NOMO-1 (cell line): Measurements from ENCODE around the gene SCFD2.

Source experiments
- DNase-seq, 2 experiments: peaks; one replicate each; lab custom pipeline; 2025; ENCODE audit not compliant: unreplicated experiment in 2 of 2; lab: John Stamatoyannopoulos, UW

Gene SCFD2

GRCh38 chr4:52942936-52943335, 422.9 kb downstream of the SCFD2 start:
- no peak for DNase-seq

DNA sequence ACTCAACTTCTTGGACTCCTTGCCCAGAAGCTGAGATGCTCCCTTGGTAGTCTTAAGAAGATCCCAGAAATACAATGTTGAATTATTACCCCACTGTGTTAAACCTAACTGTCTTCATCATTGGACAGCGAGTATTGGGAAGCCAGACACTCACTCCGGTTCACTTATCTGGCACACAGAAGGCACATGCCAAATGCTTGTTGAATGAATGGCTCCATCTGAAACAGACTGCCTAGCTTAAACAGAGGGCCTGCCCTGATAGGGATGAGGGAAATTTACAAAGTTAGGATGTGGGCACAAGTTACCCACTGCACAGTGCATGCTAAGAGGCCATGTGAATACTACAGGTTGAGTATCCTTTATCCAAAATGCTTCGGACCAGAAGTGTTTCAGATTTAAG, 424.4 kb downstream of the SCFD2 start:
- no peak for DNase-seq

DNA sequence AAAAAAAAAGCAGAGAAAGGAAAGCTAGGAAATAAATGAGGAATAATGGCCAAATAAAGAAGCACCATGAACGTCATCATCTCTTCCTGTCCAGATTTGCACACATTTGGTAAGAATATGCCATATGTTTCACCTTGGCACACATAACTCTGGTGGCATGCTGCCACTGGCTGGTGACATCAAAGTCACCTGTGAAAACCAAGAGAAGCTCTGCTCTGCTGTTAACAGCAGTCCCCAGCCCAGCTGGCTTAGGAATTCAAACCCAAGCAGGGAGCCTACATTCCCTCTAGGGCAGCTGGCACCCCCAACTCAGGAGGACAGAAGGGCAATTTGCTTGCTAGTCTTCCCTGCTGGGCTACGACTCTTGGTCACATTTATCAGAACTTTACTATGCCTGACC, 426.1 kb downstream of the SCFD2 start:
- no peak for DNase-seq

GRCh38 chr4:52939325-52939724, 426.5 kb downstream of the SCFD2 start:
- DNase-seq = no peak

DNA sequence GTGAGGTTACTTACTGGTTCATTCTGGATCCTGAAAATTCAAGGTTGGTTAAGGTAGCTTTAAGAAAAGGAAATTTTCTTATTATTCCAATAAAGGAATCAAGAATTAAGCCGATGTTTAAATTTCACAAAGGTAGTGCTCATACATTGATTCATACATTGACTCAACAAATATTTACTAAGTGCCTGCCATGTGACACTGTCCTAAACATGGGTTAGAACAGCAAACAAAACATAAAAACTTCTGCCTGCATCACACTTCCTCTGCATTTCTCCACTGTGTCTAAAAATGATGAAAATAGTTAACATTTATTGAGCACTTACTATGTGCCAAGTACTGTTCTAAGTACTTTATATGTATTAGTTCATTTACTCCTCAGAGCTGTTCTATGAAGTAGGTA, 428.0 kb downstream of the SCFD2 start:
- DNase-seq = no peak

DNA sequence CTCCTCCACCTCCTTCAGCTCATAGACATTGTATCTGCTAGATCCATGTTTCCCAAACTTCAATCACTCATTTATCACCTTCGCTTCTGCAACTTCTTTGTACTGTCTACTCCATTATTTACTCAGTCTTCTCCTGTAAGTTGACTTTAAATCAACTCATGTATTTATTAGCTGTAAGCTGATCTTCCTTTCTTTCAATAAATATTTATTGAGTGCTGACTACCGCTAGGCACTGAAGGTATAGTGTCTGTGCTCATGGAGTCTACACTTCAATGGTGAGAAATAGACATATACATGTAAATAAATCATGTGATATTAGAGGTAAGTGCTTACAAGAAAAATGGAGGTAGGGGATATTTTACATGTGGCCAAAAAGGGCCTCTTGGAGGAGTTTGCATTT, 429.1 kb downstream of the SCFD2 start:
- DNase-seq = no peak

GRCh38 chr4:52935317-52935716, 430.5 kb downstream of the SCFD2 start:
- DNase-seq = no peak

DNA sequence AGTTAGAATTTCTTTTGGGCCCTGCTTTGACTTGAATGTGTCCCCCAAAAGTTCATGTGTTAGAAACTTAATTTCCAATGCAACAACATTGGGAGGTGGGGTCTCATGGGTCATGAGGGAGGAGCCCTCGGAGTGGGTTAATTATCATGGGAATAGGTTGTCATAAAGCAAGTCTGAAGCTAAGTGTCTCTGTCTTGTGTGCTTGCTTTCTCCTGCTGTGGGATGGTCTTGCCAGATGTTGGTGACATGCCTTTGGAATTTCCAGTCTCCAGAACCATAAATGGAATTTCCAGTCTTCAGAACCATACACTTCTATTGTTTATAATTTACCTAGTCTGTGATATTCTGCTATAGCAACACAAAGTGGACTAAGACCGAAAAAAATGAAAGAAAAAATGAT, 432.1 kb downstream of the SCFD2 start:
- no peak for DNase-seq

GRCh38 chr4:52932591-52933470, 433.0 kb downstream of the SCFD2 start:
- no peak for DNase-seq

- DNase-seq = no peak
Measured at GRCh38 chr4:52931243-52931642, 434.6 kb downstream of the SCFD2 start.

GRCh38 chr4:52926196-52926974, 439.5 kb downstream of the SCFD2 start:
- no peak for DNase-seq

GRCh38 chr4:52925531-52925968, 440.3 kb downstream of the SCFD2 start:
- DNase-seq = no peak

- DNase-seq = no peak
Measured at GRCh38 chr4:52919461-52919860, 446.4 kb downstream of the SCFD2 start.

DNA sequence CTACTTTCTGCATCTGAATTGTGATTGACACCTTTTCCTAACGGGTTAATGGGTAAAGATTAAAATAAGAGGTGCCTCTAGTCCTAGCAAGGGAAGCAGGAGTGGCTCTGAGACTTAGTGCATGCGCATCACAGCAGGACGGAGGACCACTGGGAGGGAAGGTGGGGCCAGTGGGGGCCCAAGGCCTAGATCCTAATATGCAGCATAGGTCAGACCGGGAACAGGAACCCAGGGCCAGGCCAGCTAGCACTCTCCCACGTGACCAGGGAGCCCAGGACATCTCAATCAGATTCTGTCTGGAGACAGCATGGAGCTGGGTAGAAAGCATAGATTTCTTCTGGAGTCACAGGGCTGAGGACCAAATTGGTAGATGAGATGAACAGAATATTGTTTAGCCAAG, 448.0 kb downstream of the SCFD2 start:
- DNase-seq = no peak

GRCh38 chr4:52915730-52916300, 450.0 kb downstream of the SCFD2 start:
- DNase-seq = no peak

DNA sequence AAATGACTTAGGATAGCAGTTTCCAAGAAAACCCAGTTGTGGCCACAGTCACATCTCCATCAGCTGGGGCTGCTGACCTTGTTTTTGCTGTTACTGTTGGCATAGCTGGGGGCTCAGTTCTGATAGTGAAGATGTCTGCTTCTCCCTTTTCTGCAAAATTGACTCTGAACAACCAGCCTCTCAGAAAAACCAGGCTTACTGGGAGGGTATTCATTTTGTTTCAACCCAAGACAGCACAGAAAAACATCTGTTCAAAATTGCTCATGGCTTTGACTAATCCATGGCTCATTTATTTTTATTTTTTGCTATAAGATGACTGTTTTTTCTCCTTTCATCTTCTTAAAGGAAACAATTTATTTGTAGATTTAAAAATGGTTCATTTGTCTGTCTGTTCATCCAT, 450.7 kb downstream of the SCFD2 start:
- no peak for DNase-seq

DNA sequence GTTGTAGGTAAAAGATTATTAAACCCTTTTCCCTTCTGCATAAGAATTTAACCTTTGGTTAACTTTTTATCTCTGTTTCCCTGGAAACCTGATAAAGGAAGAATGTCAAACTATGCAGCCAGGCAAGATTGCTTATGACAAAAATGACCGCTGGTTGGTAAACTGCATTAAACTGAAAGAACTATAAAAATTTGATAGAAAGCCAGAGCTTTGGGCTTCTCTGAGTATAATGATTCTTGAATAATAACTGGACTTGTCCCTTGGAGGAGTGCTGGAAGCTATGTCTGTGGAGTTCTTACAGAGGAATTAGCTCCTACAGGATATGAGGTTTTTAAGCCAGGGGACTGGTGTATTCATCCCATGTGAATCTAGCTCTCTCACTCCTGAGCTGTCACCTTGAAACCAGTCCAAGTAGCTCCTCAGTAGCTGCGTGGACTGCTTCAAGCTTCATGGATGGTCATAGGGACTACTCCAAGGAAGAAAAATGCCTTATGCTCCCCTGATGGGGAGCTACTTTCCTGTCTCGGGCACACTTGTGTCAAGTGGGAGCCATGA, 451.7 kb downstream of the SCFD2 start:
- no peak for DNase-seq

DNA sequence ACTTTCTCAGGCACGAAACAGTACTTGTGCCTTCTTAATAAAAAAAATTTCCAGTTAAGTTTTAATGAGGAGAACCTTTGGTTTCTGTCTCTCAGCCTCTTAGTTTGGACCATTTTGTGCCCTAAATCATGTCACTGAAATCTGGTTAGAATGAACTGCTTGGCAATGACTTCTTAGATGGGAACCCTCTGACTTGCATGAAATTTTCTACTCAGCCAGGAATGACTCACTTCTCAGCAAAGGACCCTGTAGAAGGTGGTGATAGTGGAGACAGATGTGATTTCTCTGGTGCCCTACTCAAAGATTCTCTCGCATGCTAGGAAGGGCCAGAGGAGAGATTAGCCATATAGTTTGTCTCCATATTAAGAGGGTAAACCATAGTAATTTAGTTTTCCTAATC, 453.3 kb downstream of the SCFD2 start:
- no peak for DNase-seq

GRCh38 chr4:52911684-52912294, 454.1 kb downstream of the SCFD2 start:
- peak; percentile 8 to 50 for DNase-seq

GRCh38 chr4:52910115-52910514, 455.7 kb downstream of the SCFD2 start:
- no peak for DNase-seq

DNA sequence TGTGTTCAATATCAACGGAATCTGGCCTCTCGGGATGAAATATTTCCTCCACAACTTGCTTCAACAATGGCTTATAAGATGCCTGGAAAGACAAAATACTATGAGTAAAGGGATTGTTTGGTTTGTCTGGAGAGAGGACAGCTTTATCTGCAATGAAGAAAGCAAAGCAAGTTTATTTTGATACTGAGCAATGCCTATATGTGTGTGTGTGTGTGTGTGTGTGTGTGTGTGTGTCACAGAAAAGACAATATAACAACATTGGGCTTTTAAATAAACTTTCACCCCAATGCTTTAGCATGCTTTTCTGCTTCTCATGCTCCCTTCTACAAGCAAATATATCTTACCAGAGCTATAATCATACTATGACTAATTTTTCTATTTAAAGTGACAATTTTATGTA, 458.4 kb downstream of the SCFD2 start:
- DNase-seq = no peak
